ELR (cell line): Measurements from ENCODE around the gene NEURL1B.
"Not testable (repeated sequence)": the region's sequence is repeated elsewhere in the genome, so short reads cannot be mapped to it uniquely, and the experiment has no call there.

Source experiments
- DNase-seq: peaks from one replicate; pipeline ENCODE4 v3.0.0-alpha.2; 2015; ENCODE audit warnings: low read depth

The NEURL1B gene

DNA sequence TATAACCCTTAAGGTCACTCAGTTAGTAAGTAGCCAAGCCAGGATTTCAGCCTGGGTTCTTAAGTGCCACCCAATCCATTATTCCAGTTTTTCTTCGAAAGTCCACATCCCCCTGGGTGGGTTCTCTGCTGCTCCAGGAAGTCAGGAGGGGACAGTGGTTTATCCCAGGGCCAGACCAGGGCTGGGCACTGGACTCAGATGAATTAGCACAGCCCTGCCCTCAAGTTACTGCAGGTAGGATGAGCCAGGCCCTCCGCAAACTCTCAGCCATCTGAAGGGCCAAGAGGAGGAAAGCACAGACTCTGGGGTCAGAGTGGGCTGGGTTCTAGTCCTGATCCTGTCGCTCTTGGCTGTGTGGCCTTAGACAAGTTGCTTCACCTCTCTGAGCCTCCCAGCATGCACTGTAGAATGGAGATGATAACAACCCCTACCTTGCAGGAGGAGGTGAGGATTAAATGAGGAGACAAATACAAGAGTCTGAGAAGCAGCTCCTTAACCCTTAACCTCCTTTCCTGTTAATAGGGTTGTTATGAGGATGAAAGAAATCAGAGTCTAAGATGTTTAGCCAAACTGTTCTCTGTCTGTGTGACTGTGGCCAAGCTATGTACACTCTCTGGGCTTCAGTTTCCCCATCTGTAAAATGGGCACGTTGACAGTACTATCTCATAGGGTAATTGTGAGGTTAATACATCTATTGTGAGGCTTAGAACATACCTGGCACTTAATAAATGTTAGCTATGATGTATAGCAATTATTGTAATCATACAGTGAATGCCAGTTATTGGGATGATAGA lies 6.8 kb upstream of the NEURL1B start:
- no peak for DNase-seq

DNA sequence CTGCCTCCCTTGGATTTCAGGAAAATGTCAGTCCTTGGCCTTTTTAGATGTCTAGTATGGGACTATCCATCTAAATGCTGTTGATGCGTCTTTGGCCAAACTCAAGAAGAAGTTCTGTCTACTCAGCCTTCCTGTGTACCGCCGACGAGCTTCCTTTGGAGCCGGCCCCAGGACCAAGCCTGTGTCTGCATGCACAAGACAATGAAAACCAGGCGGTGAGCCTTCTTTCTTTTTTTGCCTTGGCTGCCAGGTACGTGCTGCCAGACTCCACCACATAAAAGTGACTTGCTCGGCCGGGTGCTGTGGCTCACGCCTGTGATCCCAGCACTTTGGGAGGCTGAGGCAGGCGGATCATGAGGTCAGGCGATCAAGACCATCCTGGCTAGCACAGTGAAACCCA lies 6.0 kb upstream of the NEURL1B start:
- DNase-seq = no peak

DNA sequence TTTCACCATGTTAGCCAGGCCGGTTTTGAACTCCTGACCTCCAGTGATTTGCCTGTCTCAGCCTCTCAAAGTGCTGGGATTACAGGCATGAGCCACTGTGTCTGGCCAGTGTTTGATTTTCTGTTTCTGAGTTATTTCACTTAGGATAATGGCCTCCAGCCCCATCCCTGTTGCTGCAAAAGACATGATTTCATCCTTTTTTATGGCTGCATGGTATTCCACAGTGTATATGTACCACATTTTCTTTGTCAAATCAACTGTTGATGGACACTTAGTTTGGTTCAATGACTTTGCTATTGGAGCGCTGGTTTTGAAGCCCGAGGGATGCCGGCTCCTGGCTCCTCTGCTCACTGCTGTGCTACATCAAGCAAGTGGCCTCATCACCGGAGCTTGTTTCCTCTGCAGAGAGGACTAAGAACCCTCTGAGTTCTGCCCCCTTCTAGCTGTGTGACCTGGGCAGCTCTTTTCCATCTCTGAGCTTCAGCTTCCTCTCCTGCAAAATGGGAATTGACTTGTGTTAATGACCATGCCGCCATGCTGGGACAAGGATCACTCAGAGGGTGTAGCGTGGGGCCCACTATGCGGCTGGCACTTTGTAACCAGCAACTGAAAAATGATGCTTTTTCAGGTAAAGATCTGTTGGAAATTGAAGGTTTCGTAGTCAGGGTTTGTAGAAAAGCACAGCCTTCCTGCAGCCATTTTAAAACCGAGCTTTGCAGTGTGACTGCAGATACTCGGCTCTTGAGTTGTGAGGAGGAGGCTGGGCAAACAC lies 4.6 kb upstream of the NEURL1B start:
- no peak for DNase-seq

DNA sequence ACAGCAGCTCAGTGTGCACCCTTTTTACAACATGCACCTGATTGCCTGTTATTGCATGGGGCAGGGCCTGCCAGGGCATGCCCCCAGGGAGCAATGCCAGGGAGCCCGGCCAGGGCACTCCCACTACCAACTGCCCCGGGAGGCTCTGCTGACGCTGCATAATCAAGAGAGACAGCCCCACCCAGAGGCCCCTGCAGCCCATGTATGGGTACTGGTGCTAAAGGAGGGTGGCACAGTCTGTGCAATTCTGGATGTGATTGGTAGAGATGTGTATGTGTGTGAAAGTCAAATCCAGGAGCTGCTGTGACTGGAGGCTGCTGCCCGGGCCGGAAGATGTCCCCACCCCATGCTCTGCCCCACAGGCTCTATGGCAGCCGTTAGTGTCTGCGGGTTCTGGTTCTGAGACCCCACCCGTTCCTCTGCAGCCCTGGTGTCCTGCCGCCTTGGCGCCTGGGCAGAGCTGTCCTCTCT lies 3.9 kb upstream of the NEURL1B start:
- DNase-seq = no peak

DNA sequence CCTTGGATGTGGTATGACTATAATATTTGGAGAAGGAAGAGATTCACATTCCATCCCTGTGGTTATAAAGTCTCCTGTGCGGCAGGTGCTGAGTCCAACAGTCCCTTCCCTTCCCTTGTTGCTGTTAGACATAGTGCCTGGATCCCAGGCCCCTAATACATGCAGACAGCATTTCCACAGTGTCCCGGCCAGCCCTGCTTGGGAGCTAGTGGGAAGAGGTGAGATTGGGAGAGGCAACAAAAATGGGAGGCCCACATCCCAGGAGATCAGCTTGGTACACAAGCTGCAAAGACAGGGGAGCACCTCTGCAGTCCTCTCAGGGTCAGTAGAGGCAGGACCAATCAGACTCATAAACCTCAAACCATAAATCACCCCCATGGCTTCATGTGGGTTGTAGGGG lies 3.3 kb upstream of the NEURL1B start:
- DNase-seq = no peak

DNA sequence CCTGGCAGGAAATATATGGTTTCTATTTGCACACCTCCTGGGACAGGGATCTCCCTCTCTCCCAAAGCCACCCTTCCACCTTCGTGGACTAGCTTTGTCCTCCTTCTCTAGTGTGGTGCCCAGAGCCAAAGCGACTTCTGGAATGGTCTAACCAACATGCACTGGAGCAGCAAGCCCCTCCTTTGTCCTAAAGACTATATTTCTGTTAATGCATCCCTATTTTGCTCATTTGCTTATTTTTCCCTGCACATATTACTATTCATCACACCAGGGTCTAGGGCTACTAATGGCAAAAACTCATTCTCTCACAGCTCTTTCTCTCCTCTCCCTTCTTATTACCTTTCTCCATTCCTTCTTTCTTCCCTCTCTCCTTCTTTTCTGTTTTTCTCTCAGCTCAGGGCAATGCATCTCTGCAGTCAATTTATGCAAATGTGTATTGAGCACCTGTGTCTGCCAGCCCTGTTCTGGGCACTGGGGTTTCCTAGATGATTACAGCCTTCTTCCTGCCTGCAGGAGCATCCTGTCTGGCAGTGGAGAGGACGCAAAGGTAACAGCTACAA lies 2.8 kb upstream of the NEURL1B start:
- no peak for DNase-seq

DNA sequence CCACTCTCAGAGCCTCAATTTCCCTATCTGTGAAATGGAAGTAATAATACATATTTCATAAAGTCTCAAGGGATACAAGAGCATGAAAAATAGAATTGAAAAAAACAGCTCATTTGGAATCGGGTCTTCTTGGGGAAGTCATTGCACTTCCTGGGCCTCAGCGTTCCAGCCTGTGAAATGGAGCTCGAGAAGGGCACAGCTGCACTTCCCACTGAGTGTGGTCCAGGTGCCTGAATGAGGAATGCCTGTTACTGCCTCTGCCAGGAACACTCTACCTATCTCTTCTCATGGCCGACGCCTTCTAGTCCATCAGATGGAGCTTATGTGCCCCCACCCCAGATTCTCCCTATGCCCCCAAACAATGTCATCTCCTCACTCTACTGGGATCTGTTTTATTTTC lies 924 bp upstream of the NEURL1B start:
- no peak for DNase-seq

DNA sequence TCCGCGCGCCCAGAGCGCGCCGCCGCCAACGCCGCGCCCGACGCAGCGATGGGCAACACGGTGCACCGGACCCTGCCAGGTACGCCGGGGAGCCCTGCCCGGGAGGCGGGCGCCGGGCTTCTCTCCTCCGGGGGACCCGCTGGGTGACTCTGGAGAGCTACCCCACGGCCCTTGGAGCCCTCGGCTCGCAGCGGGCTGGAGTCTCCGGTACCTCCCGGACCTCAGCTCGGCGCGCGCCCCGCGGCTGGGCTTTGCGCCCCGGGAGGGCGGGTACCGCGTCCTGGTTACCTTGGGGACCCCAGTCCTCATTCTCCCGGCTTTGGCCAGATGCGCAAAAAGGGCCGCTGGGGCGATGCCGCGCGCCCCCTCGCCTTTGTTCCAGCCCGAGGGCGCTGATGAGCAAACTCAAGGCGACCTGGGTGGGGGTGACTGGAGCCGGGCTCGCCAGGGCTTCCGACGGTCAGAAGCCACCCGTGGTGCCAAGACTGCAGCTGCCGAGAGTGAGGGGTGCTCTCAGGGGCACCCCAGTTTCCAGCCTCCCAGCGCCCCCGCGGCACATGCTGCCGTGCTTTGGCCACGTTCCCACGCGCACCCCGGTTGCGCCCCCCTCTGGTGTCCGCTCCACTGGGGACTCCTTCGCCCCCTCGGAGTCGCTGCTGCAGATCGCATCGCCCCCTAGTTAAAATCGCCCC lies 442 bp downstream of the NEURL1B start:
- DNase-seq = peak; percentile 22

DNA sequence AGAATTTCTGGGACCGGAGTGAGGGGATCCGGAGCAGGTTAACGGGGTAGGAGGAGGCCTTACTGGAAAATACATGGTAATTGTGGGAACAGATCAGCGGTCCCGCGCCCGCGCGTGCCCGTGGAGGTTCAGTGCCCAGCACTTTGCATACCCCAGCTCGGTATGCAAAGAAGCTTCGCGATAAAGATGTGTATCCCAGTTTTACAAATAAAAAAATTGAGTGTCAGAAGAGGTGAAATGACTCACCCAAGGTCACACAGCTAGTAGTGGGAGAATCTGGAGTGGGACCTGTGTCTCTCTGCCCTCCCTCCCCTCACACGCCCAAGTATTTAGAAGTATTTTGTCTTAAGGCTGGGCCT lies 967 bp downstream of the NEURL1B start:
- peak; percentile 11 for DNase-seq

DNA sequence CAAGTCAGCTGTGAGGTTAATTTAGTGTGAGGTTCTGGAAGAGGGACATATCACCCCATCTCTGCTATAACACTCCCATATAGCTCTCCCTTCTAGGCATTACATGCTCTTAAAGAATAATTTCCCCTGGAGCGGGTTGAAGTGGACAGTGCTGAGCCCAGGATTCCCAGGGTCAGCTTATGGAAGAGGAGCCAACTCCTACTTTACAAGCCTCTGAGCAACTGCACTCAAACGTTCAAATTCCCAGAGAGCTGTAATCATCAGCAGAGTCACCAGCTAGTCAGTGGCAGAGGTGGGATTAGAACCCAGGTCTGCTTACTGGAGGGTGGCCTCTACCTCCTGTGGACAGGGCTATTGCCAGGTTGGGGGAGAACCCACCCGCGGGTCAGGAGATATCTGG lies 1.4 kb downstream of the NEURL1B start:
- peak; percentile 15 for DNase-seq

DNA sequence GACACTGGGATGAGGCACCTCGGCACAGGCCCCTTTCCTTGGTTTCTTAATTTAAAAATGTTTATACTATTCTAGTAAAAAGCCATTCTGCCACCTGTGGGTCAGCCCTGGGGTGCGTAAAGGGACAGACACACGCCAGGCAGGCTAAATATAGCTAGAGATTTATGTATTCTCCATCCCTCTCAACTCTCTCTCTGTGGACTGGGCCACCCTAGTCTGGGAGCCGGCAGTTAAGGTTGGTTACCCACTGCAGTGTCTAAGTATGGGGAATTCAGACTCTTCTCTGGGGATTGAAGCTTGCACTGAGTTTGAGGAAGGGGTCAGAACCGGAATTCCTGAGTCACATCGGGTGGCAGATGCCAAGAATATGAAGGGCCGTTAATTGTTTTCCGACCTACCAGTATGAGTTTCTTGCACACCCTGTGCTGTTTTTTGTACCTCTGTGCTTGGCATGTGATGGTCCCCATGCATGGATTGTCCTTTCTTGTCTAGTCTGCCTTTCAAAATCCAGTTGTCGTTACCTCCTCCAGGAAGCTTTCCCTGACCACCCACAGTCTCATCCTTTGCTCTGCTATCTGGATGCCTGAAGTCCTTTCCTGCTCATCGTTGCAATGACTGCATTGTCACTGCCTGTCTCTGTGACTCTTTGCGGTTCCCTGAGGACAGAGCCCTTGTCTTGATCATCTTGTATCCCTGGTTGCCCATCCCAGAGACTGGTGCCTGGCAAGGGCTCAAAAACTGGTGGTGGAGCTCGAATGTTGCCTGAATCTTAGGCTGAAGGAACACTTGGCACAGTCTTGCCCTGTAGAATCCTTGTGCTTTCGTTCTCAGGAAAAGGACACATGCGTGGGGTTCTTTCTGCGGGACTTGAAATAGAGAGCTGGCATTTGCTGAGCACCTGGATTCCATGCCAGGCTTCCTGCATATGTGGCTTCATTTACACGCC lies 2.1 kb downstream of the NEURL1B start:
- DNase-seq = no peak

DNA sequence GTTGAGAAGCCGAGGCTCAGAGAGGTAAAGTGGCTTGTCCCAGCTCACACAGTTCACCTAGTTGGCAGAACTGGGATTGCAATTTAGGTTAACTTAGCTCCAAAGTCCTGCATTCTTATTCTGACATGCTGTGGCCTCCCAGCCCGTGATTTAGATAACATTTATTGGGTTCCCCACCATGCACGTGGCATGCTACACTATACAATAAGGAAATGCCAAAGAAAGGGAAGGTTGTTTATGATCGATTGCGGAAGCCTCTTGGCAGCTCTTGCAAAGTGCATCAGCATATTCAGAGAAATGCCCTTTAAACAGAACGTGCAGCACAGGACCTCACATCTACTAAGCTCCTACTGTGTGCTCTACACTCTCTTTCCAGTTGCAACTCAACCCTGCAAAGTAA lies 3.2 kb downstream of the NEURL1B start:
- DNase-seq = no peak

DNA sequence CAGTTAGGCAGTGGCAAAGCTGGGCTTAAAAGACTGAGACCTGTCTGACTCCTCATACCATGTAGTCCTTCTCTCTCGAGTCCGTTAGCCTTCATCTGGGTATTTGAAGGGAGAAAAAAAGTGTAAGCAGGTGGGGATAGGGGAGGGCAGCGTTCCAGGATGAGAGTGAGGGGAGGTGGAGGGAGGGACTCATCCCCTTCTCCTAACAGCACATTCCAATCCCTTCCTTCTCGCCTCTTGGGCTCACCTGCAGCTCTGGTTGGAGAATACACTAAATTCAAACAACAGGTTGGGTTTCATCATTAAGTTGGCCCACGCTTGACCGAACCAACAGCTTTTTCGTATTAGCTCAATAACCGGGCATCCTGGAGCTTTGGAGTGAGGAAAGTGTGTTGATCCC lies 3.6 kb downstream of the NEURL1B start:
- no peak for DNase-seq

DNA sequence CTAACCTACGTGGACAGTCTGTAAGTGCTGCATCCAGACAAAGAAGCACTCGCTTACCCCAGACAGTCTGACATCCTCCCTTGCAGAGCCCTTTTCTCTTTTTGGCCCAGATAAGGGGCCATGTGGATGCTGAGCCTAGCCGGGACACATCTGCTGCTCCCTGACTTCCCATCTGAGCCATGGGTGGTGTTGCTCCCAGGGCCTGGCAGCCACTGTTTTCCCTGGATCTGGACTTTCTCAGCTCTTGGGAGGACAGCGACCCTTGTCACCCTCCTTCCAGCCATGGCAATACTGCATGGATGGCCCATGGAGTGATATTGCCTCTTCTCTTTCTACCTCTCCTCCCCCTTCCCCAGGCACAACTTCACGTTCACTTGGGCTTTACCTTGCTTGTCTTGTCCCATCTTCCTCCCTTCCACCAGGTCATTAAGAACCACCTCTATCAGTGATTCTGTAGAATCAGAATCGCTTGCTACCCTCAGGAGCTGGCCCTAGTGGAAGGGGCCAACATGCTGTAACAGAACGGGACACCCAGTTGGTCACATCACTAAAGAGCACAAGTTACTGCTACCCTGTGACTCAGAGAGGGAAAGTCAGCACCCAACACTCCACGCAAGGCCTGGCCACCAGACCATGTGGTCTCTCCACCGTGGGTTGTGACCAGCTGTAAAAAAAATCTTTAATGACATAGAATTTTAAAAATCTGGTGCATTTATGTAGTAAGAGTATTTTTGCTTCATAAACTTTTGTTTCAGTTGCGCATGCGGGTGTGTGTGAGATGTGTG lies 4.4 kb downstream of the NEURL1B start:
- DNase-seq = no peak

DNA sequence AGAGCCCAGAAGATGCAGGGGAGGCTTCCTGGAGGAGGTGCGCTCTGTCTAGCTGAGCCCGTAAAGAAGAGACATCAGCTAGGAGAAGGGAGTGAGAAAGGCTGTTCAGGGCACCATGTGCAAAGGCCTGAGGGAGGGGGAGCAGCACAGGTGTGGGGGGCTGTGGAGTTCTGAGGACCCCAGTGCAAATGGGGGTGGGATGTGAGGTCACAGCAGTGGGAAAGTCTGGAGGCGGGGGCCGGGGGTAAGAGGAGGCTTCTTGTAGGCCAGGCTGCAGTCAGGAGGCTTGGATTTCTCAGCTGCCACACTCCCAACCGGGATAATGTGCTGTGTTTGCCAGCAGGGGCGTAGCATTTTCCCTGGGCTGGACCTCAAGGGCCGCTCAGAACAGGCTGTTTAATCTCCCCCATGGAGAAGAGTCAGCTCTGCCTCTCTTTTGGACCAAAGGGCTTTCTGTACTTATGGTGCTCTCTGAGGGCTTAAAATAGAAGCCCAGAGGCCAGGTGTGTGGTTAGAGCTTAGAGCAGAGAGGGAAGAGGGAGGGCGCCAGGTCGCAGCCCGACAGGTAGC lies 5.7 kb downstream of the NEURL1B start:
- peak; percentile 22 for DNase-seq

DNA sequence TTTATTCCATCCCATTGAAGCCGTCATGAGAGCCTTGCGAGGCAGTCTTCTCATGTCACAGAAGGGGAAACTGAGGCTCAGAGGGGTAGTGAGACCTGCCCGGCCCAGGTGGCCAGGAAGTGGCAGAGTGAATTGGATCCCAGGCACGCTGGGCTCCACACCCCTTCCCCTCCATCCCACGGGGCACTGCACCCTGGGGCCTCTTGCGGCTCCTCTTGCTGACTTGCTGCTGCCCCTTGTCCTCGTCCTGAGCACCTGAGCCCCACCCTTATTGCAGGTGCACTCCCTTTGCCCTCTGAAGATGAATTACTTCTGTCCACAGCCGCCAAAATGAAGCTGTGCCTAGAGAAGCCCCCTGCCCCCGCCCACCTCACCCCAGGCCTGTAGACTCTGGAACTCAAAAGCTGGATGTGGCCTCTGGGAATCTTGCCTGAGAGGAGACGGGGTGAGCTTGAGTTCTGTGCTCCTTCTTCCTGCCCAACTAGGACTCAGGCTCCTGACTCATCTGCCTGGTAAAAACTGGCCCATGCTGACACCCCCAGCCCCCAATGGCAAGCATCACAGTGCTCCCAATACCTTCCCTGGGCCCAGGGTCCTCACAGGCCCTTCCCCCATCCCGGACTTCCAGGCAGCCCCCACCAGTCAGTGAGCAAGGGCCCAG lies 6.4 kb downstream of the NEURL1B start:
- DNase-seq = no peak

DNA sequence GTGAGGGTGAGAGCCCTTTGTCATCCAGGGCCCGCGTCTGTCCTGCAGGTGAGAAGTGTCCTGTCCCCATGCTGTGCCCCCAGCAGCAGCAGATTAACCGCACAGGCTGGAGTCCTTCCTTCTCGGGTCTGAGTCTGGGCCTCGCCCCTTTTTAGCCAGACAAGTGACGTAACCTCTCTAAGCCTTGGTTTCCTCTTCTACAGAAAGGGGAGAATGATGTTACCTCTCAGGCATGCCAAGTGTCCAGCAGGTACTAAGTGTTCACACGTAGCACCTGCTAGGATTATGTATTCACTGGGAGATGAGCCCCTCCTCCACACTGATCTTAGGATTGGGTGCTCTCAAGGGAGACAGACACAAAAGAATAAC lies 6.9 kb downstream of the NEURL1B start:
- no peak for DNase-seq

DNA sequence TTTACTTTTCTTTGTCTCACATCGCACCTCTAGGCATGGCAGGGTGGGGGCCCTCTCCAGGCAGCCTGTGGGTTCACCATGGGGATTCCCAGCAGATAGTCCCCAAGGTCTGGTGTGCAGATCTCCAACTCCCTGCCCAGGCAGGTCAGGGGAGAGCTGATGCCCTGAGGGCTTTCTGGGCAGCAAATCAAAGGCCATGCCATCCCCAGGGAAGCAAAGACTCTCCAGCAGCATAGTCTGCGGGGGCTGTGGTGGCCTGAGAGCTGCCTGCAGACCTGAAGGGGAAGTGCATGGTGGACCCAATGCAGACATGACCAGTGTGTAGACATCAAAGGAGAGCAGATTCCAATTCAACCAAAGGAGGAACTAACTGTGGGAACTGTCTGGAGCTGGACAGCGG lies 7.7 kb downstream of the NEURL1B start:
- DNase-seq = no peak

DNA sequence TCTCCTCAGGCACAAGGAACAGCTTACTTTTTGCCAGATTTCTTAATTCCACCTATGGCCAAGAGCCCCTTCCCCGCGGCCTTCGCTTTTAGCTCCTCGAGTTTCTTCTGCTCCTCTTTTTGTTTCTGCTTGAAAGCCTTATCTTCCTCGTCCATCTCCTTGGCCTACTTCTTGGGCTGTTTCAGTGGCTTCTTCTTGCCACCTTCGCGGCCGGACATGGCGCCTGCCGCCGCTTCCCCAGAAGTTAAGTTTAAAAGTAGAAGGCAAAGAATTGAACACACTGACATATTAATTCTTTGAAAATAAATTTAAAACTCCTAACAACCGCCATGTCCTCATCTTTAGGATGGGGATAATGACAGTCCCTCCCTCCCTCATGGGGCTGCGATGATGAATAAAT lies 15.4 kb downstream of the NEURL1B start:
- not testable (repeated sequence) for DNase-seq
